Mucosa of gallbladder (tissue), 1 donor: ENCODE measurements around the gene DPP9. TPM values are rescaled to one million over a fixed set of nuclear protein-coding genes. Genes with fewer than 3 reads are reported as not detected.
A peak's percentile ranks its signal among the peaks of the same experiment; 100 is the strongest.
"Not testable (repeated sequence)": the region's sequence is repeated elsewhere in the genome, so short reads cannot be mapped to it uniquely, and the experiment has no call there.

Source experiments
- DNase-seq: peaks from one replicate; pipeline ENCODE4 v3.0.0-alpha.2; 2020; ENCODE audit warnings: low spot score
- total RNA-seq: library from RNA; stranded (reverse); gene quantifications from one replicate; pipeline ENCODE4 v1.2.1, GENCODE V29; 2021
- donor health status: DM: no; HTN: no; CAD: no.

The DPP9 gene
- 62.8 TPM for total RNA-seq

GRCh38 chr19:4723595-4724514, at the start of gene DPP9:
Gene DPP9, minus strand, starts transcription at chr19:4723842. Its CDS starts 3,936 bp downstream, at chr19:4719906.
- DNase-seq, result peak; percentile 98

GRCh38 chr19:4773047-4773640, 49.5 kb upstream of the DPP9 start:
- no peak for DNase-seq

- no peak for DNase-seq
Observed at GRCh38 chr19:4772566-4772965, 48.9 kb upstream of the DPP9 start.

- peak; percentile 91 for DNase-seq
Observed at GRCh38 chr19:4768934-4769777, 45.5 kb upstream of the DPP9 start.

GRCh38 chr19:4764393-4764660, 40.7 kb upstream of the DPP9 start:
- no peak for DNase-seq

GRCh38 chr19:4763021-4763420, 39.4 kb upstream of the DPP9 start:
- DNase-seq, result no peak

- DNase-seq, result no peak
Observed at GRCh38 chr19:4760285-4760650, 36.6 kb upstream of the DPP9 start.

GRCh38 chr19:4759388-4760284, 36.0 kb upstream of the DPP9 start:
- peak; percentile 92 for DNase-seq

GRCh38 chr19:4758659-4759058, 35.0 kb upstream of the DPP9 start:
- no peak for DNase-seq

- DNase-seq, result no peak
Observed at GRCh38 chr19:4758082-4758481, 34.4 kb upstream of the DPP9 start.

- no peak for DNase-seq
Observed at GRCh38 chr19:4755459-4755858, 31.8 kb upstream of the DPP9 start.

GRCh38 chr19:4754248-4754647, 30.6 kb upstream of the DPP9 start:
- DNase-seq, result no peak

- no peak for DNase-seq
Observed at GRCh38 chr19:4749870-4750590, 26.4 kb upstream of the DPP9 start.

GRCh38 chr19:4748589-4748988, 24.9 kb upstream of the DPP9 start:
- DNase-seq, result no peak

GRCh38 chr19:4748185-4748584, 24.5 kb upstream of the DPP9 start:
- DNase-seq, result no peak

GRCh38 chr19:4745986-4746385, 22.3 kb upstream of the DPP9 start:
- no peak for DNase-seq

- DNase-seq, result not testable (repeated sequence)
Observed at GRCh38 chr19:4745175-4745574, 21.5 kb upstream of the DPP9 start.

- no peak for DNase-seq
Observed at GRCh38 chr19:4744451-4745174, 21.0 kb upstream of the DPP9 start.

- no peak for DNase-seq
Observed at GRCh38 chr19:4742723-4743646, 19.3 kb upstream of the DPP9 start.
